Measurements from ENCODE around the gene PHACTR3.

PHACTR3 gene

DNA sequence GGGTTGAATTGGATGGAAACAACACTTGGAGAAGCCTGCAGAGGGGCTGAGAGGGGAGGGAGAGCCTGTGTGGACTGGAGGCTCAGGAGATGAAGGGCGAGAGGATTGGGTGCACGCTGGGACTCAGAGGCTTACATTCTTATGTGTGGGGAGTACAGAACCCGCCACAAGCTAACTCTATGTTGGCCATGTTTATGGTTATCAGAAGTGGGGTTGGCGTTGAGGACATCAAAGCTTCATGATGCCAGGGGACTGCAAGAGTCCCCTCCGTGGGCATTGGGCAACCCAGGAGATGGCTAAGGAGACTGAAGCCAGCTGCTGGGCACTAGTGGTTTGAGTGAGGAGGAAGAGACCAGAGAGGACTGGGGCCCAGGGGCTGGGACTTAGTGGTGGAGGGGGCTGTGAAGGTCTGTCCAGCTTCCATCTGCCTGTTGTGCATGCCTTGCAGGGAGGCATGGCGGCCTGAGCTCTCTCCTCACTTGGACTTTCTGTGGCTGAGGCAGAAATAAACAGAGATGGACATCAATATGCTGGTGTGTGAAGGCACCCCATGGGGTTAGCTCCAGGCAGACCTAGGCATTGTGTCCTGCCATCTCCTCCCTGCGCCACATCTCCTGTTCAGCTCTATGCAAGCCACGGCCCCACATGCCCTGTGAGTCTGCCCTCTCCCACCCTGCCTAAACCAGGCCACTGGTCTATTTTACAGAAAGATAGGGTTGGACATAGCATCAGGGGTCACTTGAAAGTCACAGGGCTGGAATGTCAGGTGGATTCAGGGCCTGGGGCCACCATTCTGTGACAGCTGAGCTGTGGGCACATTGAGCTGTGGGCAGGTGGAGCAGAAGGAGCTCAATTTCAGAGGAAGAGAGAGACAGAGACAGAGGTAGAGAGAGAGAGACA is 61.6 kb downstream of the PHACTR3 start:
- no peak overlapping the region for H3K4me3 ChIP-seq (ENCODE audit: low read length)
- DNase-seq (ENCODE audit: low read depth): no peak
- TF ChIP-seq, protein P1, sequence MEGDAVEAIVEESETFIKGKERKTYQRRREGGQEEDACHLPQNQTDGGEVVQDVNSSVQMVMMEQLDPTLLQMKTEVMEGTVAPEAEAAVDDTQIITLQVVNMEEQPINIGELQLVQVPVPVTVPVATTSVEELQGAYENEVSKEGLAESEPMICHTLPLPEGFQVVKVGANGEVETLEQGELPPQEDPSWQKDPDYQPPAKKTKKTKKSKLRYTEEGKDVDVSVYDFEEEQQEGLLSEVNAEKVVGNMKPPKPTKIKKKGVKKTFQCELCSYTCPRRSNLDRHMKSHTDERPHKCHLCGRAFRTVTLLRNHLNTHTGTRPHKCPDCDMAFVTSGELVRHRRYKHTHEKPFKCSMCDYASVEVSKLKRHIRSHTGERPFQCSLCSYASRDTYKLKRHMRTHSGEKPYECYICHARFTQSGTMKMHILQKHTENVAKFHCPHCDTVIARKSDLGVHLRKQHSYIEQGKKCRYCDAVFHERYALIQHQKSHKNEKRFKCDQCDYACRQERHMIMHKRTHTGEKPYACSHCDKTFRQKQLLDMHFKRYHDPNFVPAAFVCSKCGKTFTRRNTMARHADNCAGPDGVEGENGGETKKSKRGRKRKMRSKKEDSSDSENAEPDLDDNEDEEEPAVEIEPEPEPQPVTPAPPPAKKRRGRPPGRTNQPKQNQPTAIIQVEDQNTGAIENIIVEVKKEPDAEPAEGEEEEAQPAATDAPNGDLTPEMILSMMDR (IDR thresholded peaks at IDR 0.05; ENCODE audit: insufficient read depth, low read depth, low read length, missing control alignments): no peak

DNA sequence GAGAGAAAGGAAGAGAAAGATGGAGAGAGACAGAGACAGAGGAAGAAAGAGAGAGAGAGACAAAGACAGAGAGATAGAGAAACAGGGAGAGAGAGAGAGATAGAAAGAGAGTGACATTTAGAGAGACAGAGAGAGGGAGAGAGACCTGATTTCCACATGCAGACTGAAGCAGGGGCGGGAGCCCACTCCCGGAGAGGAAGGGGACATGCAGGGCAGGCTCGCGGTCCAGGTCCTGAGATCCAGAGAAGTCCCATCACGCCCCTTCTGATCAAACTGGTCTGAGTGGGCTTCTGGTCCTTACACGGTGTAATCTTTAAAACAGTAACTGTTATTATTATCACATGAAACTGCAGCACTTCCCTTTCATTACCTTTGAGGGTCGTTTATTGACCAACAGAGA is 62.2 kb downstream of the PHACTR3 start:
- TF ChIP-seq, protein P1 (IDR thresholded peaks at IDR 0.05; ENCODE audit: insufficient read depth, low read depth, low read length, missing control alignments): no peak
- DNase-seq (ENCODE audit: low read depth): no peak
- no peak overlapping the region for H3K4me3 ChIP-seq (ENCODE audit: low read length)

- no peak overlapping the region for H3K4me3 ChIP-seq (ENCODE audit: low read length)
- TF ChIP-seq, protein P1 (IDR thresholded peaks at IDR 0.05; ENCODE audit: insufficient read depth, low read depth, low read length, missing control alignments): no peak
- DNase-seq (ENCODE audit: low read depth): no peak
These were observed 62.8 kb downstream of the PHACTR3 start for GRCh38 chr20:59667131-59667530.

DNA sequence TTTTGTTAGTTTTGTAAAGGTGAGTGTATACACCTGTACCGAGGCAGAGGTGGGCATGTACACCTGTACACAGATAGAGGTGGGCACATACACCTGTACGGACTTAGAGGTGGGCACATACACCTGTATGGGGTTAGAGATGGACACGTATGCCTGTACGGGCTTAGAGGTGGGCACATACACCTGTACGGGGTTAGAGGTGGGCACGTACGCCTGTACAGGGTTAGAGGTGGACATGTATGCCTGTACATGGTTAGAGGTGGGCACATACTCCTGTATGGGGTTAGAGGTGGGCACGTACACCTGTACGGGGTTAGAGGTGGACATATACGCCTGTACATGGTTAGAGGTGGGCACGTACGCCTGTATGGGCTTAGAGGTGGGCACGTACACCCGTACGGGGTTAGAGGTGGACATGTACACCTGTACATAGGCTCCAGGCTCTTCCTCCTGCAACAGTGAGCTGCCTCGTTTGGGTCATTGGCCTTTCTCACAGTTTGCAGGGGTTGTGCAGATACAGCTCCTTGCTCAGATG is 63.7 kb downstream of the PHACTR3 start:
- TF ChIP-seq, protein P1 (IDR thresholded peaks at IDR 0.05; ENCODE audit: insufficient read depth, low read depth, low read length, missing control alignments): no peak
- no peak for DNase-seq (ENCODE audit: low read depth)

DNA sequence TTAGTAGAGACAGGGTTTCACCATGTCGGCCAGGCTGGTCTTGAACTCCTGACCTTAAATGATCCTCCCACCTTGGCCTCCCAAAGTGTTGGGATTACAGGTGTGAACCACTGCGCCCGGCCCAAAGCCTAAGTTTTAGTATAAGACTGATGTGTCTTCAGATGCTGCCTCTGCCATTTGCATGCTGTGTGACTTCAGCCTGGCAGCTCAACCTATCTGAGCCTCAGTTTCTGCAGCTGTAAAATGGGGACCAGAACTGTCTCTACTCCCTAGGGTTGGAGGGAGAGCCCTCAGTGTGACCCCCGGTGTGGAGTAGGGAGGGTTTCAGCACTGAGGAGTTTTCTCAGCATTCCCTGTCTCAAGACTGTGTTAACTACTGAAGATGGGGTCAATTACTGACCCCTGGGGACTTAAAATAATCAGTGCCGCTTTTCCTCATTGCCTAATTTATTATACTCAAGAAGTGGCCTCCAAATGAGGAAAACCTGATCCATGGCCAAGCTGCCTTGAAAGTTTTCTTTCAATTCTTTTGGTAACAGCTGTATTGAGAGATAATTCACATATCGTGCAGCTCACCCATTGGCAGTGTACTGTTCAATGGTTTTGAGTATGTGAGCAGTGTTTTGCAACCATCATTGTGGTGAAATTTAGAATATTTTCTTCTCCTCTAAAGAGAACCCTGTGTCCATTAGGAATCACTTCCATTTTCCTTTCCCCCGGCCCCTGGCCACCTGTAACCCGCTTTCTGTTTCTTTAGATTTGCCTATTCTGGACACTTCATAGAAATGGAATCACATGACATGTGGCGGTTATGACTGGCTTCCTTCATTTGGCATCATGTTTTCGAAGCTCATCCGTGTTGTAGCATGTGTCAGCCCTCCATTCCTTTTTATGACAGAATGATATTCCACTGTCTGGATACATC is 64.8 kb downstream of the PHACTR3 start:
- no peak for DNase-seq (ENCODE audit: low read depth)
- no peak overlapping the region for H3K4me3 ChIP-seq (ENCODE audit: low read length)
- TF ChIP-seq, protein P1 (IDR thresholded peaks at IDR 0.05; ENCODE audit: insufficient read depth, low read depth, low read length, missing control alignments): no peak

More for the DNA sequence above, 63.7 kb downstream of the PHACTR3 start:
- H3K4me3 ChIP-seq (ENCODE audit: low read length): no peak overlapping the region

- TF ChIP-seq, protein P1 (IDR thresholded peaks at IDR 0.05; ENCODE audit: insufficient read depth, low read depth, low read length, missing control alignments): no peak
- no peak for DNase-seq (ENCODE audit: low read depth)
These were observed 66.6 kb downstream of the PHACTR3 start for GRCh38 chr20:59670786-59671492.

More at GRCh38 chr20:59670786-59671492, 66.6 kb downstream of the PHACTR3 start:
- H3K4me3 ChIP-seq (ENCODE audit: low read length): no peak overlapping the region

All from epithelial cell of esophagus (primary cell).